Cerebellar cortex (tissue), 1 donor: ENCODE data around the gene LRPAP1.
"Not testable (repeated sequence)": the region's sequence is repeated elsewhere in the genome, so short reads cannot be mapped to it uniquely, and the experiment has no call there.

Experiments used
- DNase-seq: peaks from one replicate; pipeline ENCODE4 v3.0.0-alpha.2; 2015; ENCODE audit warnings: low spot score

The LRPAP1 gene

GRCh38 chr4:3531879-3532750 is at the start of gene LRPAP1:
Gene LRPAP1, minus strand, starts transcription at chr4:3532422. Its CDS starts 10 bp downstream, at chr4:3532412.
- peak; percentile 92 for DNase-seq

- not testable (repeated sequence) for DNase-seq
Observed at GRCh38 chr4:3581334-3582090, 49.3 kb upstream of the LRPAP1 start.

GRCh38 chr4:3580859-3581258 is 48.6 kb upstream of the LRPAP1 start:
- peak; percentile 48 for DNase-seq

GRCh38 chr4:3578527-3579144 is 46.4 kb upstream of the LRPAP1 start:
- not testable (repeated sequence) for DNase-seq

- DNase-seq: not testable (repeated sequence)
Observed at GRCh38 chr4:3578052-3578451, 45.8 kb upstream of the LRPAP1 start.

GRCh38 chr4:3577208-3577892 is 45.1 kb upstream of the LRPAP1 start:
- DNase-seq: not testable (repeated sequence)

- not testable (repeated sequence) for DNase-seq
Observed at GRCh38 chr4:3576533-3577207, 44.4 kb upstream of the LRPAP1 start.

GRCh38 chr4:3575426-3576369 is 43.5 kb upstream of the LRPAP1 start:
- not testable (repeated sequence) for DNase-seq

- peak; percentile 63 for DNase-seq
Observed at GRCh38 chr4:3574865-3575264, 42.6 kb upstream of the LRPAP1 start.

- DNase-seq: not testable (repeated sequence)
Observed at GRCh38 chr4:3574346-3574745, 42.1 kb upstream of the LRPAP1 start.

GRCh38 chr4:3573131-3573530 is 40.9 kb upstream of the LRPAP1 start:
- DNase-seq: no peak

- no peak for DNase-seq
Observed at GRCh38 chr4:3572363-3572762, 40.1 kb upstream of the LRPAP1 start.

GRCh38 chr4:3571921-3572320 is 39.7 kb upstream of the LRPAP1 start:
- no peak for DNase-seq

- DNase-seq: not testable (repeated sequence)
Observed at GRCh38 chr4:3570923-3571322, 38.7 kb upstream of the LRPAP1 start.

GRCh38 chr4:3569611-3570010 is 37.4 kb upstream of the LRPAP1 start:
- DNase-seq: not testable (repeated sequence)

- DNase-seq: not testable (repeated sequence)
Observed at GRCh38 chr4:3566701-3567100, 34.5 kb upstream of the LRPAP1 start.

GRCh38 chr4:3566301-3566700 is 34.1 kb upstream of the LRPAP1 start:
- DNase-seq: not testable (repeated sequence)

- DNase-seq: not testable (repeated sequence)
Observed at GRCh38 chr4:3564948-3565347, 32.7 kb upstream of the LRPAP1 start.

- DNase-seq: no peak
Observed at GRCh38 chr4:3563403-3563802, 31.2 kb upstream of the LRPAP1 start.

- not testable (repeated sequence) for DNase-seq
Observed at GRCh38 chr4:3562127-3562526, 29.9 kb upstream of the LRPAP1 start.
